ENCODE measurements around the gene NUP205.

The NUP205 gene, protein sequence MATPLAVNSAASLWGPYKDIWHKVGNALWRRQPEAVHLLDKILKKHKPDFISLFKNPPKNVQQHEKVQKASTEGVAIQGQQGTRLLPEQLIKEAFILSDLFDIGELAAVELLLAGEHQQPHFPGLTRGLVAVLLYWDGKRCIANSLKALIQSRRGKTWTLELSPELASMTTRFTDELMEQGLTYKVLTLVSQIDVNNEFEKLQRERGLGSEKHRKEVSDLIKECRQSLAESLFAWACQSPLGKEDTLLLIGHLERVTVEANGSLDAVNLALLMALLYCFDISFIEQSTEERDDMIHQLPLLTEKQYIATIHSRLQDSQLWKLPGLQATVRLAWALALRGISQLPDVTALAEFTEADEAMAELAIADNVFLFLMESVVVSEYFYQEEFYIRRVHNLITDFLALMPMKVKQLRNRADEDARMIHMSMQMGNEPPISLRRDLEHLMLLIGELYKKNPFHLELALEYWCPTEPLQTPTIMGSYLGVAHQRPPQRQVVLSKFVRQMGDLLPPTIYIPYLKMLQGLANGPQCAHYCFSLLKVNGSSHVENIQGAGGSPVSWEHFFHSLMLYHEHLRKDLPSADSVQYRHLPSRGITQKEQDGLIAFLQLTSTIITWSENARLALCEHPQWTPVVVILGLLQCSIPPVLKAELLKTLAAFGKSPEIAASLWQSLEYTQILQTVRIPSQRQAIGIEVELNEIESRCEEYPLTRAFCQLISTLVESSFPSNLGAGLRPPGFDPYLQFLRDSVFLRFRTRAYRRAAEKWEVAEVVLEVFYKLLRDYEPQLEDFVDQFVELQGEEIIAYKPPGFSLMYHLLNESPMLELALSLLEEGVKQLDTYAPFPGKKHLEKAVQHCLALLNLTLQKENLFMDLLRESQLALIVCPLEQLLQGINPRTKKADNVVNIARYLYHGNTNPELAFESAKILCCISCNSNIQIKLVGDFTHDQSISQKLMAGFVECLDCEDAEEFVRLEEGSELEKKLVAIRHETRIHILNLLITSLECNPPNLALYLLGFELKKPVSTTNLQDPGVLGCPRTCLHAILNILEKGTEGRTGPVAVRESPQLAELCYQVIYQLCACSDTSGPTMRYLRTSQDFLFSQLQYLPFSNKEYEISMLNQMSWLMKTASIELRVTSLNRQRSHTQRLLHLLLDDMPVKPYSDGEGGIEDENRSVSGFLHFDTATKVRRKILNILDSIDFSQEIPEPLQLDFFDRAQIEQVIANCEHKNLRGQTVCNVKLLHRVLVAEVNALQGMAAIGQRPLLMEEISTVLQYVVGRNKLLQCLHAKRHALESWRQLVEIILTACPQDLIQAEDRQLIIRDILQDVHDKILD (N-terminal part only)

DNA sequence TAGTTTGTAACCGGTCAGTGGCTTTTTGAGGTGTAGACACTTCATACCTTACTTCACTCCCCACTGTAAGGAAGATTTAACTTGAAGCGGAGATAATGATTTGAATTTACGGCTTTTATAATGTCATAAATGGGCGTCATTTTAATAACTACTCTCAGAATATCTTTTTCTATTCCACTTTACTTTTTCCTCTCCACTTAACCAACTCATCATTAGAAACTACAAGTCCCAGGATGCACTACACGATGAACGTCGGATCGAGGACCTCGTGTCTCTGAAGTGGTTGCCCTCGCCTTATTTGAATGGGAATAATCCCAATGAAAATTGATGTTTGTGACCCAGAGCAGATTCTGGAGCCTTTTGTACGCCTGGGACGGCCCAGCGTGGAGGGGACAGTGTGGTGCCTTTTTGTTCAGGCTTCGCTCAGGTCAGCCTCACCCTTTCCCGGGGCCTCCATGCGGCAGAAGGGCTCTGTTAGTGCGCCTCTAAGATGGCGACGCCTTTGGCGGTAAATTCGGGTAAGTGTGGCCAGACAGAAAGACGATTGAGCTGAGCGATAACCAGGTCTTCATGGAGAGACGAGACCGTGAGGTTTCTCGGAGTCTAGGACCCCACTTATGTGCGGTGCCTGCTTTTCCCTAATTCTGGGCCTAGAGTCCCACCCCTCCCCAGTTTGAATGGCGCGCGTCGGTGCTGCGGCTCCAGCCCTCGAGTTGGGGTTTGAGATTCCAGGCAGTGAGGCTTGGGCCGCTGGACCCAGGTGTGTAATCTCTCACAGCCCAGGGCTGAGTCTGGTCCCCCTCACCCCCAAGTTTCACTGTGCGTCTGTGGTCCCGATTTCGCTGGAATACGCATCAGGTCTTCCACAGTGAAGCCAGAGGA lies at the start of gene NUP205:
Gene NUP205, plus strand, starts transcription at position 463 of the 882 bp plus-strand sequence. Its CDS starts 28 bp downstream, at position 491.
- peak; percentile 68 for DNase-seq

GRCh38 chr7:135508883-135509588 lies 48.7 kb upstream of the NUP205 start:
- DNase-seq = peak; percentile 15

DNA sequence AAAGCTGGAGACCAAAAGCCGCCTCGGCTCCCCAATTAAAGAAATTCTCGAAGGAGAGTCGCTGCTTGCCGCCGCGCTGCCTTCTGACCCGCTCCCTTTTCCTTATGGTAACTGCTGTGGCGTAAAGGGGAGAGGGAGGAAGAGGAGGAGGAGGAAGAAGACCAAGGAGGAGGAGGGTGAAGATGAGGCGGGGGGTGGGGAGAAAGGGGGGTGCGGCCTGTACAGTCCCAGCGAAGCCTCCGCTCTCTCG lies 48.2 kb upstream of the NUP205 start:
- DNase-seq = no peak

DNA sequence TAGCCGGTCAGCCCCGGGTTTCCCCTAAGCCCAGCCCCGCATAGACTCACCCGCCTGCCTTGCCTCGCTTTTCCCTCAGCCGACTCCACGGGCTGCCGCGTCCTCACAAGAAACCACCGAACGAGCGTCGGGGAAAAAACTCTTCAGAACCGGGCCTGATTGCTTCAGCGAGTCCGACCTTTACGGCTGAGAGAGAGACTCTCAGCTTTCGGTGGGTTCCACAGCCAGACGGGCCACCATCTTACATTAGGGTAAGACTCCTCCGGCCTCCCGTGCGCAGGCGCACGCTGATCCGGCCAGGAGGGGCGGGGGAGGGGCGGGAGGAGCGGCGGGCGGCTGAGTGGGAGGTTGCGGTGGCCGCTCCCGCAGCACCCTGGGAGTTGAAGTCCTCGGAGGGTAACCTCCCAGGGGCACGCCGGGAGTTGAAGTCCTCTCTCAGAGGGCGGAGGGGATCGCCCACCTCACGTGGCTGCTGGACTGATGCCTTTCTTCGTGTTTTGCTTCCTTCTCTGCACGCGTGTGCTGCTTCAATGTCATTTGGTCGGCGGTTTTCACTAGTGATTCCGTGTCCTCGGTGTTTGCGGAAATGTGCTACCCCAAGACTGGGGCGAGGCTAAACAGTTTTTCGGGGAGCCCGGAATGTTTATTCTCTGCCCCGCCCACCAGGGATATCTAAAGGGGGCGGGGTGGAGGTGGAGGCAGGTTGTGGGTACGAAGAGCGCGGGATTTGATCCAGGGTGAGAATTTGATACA lies 47.7 kb upstream of the NUP205 start, which contains the start of gene CNOT4:
Gene CNOT4, minus strand, starts transcription at position 264 of the 753 bp plus-strand sequence. CDS start 71,771 bp downstream, outside the sequence.
- DNase-seq = peak; percentile 97

DNA sequence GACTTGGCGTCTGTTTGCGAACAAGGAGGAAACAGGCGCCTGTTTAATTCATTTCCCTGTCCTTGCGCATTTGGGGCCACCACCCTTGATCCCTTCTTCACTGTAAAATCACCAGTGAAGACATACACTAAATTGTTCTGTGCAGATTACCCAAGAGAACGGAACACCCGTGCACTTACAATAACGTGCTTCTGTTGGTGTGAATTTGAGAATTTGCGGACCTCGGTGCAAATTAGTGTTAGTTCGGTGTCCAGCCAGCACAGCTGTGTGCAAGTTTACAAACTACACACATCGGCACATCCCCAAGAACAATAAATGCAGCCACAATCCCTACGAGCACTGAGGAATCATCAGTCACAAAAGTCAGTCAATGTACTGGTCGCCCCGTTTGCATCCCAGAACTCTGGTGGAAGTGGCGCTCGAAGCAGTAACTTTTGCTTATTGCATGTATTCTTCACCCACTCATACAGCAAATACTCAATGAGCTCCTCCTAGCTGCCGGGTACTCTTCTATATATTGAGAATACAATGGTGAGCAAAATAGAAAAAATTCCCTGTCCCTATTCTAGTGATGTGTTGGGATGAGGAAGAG lies 47.0 kb upstream of the NUP205 start:
- DNase-seq = no peak

- no peak for DNase-seq
Measured at GRCh38 chr7:135512135-135512887, 45.4 kb upstream of the NUP205 start.

- no peak for DNase-seq
Measured at GRCh38 chr7:135514856-135515255, 42.9 kb upstream of the NUP205 start.

DNA sequence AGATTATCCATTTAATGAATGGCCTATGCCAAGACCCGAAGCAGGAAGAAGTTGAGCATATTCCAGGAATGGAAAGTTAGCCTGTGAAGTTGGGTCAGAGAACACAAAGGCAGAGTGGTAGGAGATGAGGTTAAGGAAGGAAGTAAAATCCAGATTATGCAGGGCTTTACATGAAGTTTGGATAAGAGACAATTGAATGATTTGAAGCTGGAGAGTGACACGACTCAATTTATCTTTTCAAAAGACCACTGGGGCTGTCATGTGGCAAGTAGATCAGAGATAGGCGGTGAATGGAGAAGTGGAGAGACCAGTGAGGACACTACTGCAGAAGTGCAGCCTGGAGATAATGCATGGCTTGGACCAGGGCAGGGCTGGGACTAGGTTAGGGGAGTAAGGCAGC lies 40.7 kb upstream of the NUP205 start:
- DNase-seq = no peak

GRCh38 chr7:135518748-135519147 lies 39.0 kb upstream of the NUP205 start:
- DNase-seq = no peak

DNA sequence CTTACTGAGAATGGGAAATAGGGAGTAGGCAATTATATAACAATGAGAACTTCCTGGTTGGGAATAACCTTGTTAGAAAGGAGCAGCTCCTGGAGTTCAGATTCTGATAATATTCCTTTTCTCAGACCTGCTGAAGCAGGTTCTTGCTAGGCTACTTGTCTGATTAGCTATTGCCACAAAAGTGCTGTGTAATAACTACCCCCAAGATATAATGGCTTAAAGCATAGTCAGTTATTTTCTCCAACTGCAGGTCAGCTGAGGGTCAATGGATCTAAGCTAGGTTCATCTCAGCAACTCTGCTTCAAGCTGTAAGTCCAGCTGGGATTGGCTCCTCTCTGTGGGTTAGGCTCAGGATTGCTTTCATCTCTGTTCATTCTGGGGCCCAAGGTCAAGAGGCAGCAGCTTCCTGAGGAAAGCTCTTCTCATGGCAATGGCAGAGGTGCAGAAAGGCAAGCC lies 38.5 kb upstream of the NUP205 start:
- no peak for DNase-seq

DNA sequence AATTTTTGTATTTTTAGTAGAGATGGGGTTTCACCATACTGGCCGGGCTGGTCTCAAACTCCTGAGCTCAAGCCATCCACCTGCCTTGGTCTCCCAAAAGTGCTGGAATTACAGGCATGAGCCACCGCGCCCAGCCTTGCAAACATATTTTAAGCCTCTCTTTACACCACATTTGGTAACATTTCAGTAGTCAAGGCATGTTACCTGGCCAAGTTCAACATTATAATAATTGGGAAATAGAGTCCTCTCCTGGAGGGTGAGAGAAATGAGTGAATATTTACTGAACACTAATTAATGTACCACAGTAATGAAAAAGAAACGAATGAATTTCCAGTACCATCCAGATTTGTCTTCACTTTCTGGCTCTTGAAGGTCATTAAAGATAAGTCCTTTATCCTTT lies 37.8 kb upstream of the NUP205 start:
- DNase-seq = no peak

DNA sequence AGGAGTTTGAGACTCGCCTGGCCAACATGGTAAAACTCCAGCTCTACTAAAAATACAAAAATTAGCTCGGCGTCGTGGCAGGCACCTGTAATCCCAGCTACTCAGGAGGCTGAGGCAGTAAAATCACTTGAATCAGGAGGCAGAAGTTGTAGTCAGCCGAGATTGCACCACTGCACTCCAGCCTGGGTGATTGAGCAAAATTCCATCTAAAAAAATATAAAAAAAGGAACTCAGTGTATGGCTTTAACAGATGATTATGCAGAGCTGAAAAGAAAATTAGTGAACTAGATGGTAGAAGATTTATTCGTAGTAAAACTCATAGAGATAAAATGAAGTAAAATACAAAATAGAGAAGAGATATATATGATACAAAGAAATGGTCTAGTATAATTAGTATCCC lies 35.2 kb upstream of the NUP205 start:
- DNase-seq = no peak

DNA sequence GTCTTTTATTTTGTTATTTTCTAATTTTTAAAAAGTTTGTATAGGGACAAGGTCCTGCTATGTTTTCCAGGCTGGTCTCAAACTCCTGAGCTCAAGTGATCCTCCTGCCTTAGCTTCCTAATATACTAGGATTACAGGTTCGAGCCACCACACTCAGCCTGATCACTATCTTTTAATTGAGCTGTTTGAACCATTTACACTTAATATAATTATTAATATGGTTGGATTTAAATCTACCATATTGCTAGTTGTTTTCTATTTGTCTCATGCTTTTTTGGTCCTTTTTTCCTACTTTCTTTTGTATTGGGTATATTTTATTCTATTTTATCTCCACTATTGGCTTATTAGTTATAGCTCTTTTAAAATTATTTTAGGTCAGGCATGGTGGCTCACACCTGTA lies 34.6 kb upstream of the NUP205 start:
- DNase-seq = no peak

- no peak for DNase-seq
Measured at GRCh38 chr7:135525426-135525825, 32.3 kb upstream of the NUP205 start.

GRCh38 chr7:135527025-135527424 lies 30.7 kb upstream of the NUP205 start:
- DNase-seq = no peak

DNA sequence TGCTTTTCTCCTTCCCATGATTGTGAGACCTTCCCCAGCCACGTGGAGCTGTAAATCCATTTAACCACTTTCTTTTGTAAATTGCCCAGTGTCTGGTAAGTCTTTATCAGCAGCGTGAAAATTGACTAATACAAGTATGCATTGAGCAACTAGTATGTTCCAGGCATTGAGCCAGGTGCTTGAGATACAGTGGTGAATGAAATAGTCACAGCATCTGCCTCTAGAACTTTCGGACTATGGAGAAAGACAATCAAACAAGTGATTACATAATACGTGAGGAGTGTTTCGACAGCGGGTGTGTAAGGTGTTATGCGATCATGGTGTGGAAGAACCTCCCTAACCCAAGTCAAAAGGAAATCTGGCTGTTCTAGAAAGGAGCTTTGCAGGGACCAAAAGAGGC lies 21.6 kb upstream of the NUP205 start:
- DNase-seq = no peak

DNA sequence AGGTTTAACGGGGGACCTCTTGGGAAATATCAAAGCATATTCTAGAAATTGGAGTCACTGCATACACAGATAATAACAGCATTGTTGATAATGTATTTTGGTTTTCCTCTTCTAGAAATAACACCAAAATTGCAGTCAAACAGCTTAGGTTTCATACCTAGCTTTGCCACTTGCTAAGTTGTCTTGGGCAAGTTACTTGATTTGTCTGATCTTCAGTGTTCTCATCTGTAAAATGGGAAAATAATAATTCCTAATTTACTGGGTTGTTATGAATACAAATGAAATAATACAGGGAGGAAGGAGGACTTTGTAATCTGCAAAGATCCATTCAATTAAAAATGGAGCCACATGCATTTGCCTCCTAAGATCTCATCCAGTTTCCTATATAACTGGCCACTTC lies 20.3 kb upstream of the NUP205 start:
- DNase-seq = no peak

GRCh38 chr7:135537905-135538304 lies 19.8 kb upstream of the NUP205 start:
- DNase-seq = no peak

DNA sequence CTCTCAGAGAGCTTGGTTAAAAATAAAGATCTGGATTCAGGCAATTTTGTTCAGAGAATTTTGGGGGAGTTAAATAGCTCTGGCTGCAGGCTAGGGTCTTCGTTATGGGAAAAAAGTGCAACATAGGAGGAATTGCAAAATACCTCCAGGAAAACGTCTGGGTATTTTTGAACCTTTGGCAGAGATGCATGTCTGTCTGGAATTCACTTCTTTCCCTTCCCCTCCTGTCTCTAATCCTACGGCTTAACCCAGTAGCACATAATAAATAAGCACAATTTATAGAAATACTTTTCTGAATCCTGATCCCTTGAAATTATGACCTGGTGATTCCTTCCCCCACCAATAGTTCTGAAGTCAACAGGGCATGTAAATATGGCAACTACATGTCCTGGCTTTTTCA lies 19.3 kb upstream of the NUP205 start:
- no peak for DNase-seq

All from stimulated activated CD4-positive, alpha-beta T cell treated with anti-CD3 and anti-CD28 coated beads, Interleukin-4, amount 100 ng/mL, for 1 hour (primary cell).